H1 (cell line): ENCODE data around the gene CLEC14A. TPM values are rescaled to one million over a fixed set of nuclear protein-coding genes. Genes with fewer than 3 reads are reported as not detected.

ENCODE experiments used
- CTCF ChIA-PET: fragments of 300-600 bp; sonication (Branson Sonifier 250); formaldehyde crosslinking; loops from one replicate; lab custom pipeline; 2021; ENCODE audit not compliant: partially characterized antibody; lab: Charles Lee
- POLR2A ChIA-PET: fragments of 300-600 bp; sonication (Branson Sonifier 250); formaldehyde crosslinking; loops from one replicate; lab custom pipeline; 2021; ENCODE audit warnings: inconsistent platforms; ENCODE audit not compliant: partially characterized antibody; lab: Charles Lee
- DNase-seq, 2 experiments: peaks; one replicate each; pipeline versions ENCODE4 v3.0.0 to v3.0.0-alpha.2; 2010 to 2022; ENCODE audit warnings: low spot score in 2 of 2, low read depth in 1 of 2, mixed read lengths in 1 of 2
- FAIRE-seq: peaks from 2 replicates; lab custom pipeline; 2011; peaks lifted over from hg19 to GRCh38; lab: Jason Lieb, UNC
- H2AFZ ChIP-seq: 2 replicates; pipeline ENCODE4 v1.8.1; 2012; ENCODE audit warnings: low read length, inconsistent platforms
- H2AK5ac ChIP-seq: 2 replicates; pipeline ENCODE4 v1.6.1; 2013; ENCODE audit warnings: low read depth, low read length
- H2BK120ac ChIP-seq: replicated peaks from 2 replicates; pipeline ENCODE3; 2013; ENCODE audit warnings: low read depth, low read length, inconsistent platforms
- H2BK12ac ChIP-seq: 2 replicates; pipeline ENCODE4 v1.6.1; 2013; ENCODE audit warnings: low read depth, low read length
- H2BK15ac ChIP-seq: 2 replicates; pipeline ENCODE4 v1.6.1; 2013; ENCODE audit warnings: low read length
- H2BK20ac ChIP-seq: 2 replicates; pipeline ENCODE4 v1.6.1; 2013; ENCODE audit warnings: low read length
- H2BK5ac ChIP-seq: 2 replicates; pipeline ENCODE4 v1.6.1; 2013; ENCODE audit warnings: low read depth, low read length
- H3K14ac ChIP-seq: 2 replicates; pipeline ENCODE4 v1.6.1; 2013; ENCODE audit warnings: inconsistent platforms; ENCODE audit not compliant: insufficient read length
- H3K18ac ChIP-seq: 2 replicates; pipeline ENCODE4 v1.6.1; 2013; ENCODE audit warnings: low read length; ENCODE audit errors: extremely low read depth
- H3K23ac ChIP-seq: 2 replicates; pipeline ENCODE4 v1.6.1; 2013; ENCODE audit warnings: inconsistent platforms; ENCODE audit not compliant: insufficient read length
- H3K23me2 ChIP-seq: 2 replicates; pipeline ENCODE4 v1.6.1; 2013; ENCODE audit warnings: low read depth, low read length
- H3K27ac ChIP-seq: 2 replicates; pipeline ENCODE4 v1.6.1; 2011; ENCODE audit warnings: low read depth, low read length, inconsistent platforms
- H3K27me3 ChIP-seq, 4 experiments: replicated peaks in 1 of 4; 1 replicate in 1 of 4; 2 replicates in 3 of 4; pipeline versions ENCODE4 v1.6.1 to v1.8.1; 2011 to 2013; ENCODE audit warnings: low read length in 3 of 4, mild to moderate bottlenecking in 3 of 4, inconsistent platforms in 2 of 4, mixed read lengths in 2 of 4, moderate library complexity in 1 of 4; ENCODE audit not compliant: control insufficient read depth in 3 of 4, insufficient read depth in 3 of 4; ENCODE audit errors: extremely low read depth in 1 of 4
- H3K36me3 ChIP-seq, 4 experiments: 2 replicates each; pipeline versions ENCODE4 v1.6.1 to v1.8.1; 2011 to 2013; ENCODE audit warnings: mild to moderate bottlenecking in 4 of 4, low read length in 3 of 4, moderate library complexity in 2 of 4, control low read depth in 1 of 4, inconsistent platforms in 1 of 4; ENCODE audit not compliant: insufficient read depth in 4 of 4, control insufficient read depth in 2 of 4
- H3K4ac ChIP-seq: replicated peaks from 2 replicates; pipeline ENCODE3; 2013; ENCODE audit warnings: low read length, low read depth, mixed read lengths, inconsistent platforms; ENCODE audit not compliant: insufficient read length
- H3K4me1 ChIP-seq, 4 experiments: replicated peaks in 1 of 4; 1 replicate in 1 of 4; 2 replicates in 3 of 4; pipeline versions ENCODE4 v1.6.1 to v1.8.1; 2011 to 2013; ENCODE audit warnings: low read length in 3 of 4, inconsistent platforms in 2 of 4, mixed read lengths in 1 of 4; ENCODE audit not compliant: insufficient read depth in 4 of 4, control insufficient read depth in 3 of 4
- H3K4me2 ChIP-seq, 2 experiments: 2 replicates each; pipeline versions ENCODE4 v1.6.1 to v1.8.1; 2011 to 2013; ENCODE audit warnings: low read depth in 2 of 2, low read length in 2 of 2, control low read depth in 1 of 2, inconsistent platforms in 1 of 2, mild to moderate bottlenecking in 1 of 2; ENCODE audit not compliant: insufficient read depth in 1 of 2
- H3K4me3 ChIP-seq, 4 experiments: fragments of 200-600, 300-600 bp in 1 of 4; sonication (generic), shearing (Covaris generic), sonication (Bioruptor Twin) in 1 of 4; 2 replicates each; pipeline versions ENCODE4 v1.5.1 to v1.8.1; 2011 to 2016; ENCODE audit warnings: low read length in 4 of 4, low read depth in 3 of 4, control low read depth in 2 of 4, inconsistent platforms in 2 of 4, mild to moderate bottlenecking in 2 of 4, mixed read lengths in 1 of 4, moderate library complexity in 1 of 4; ENCODE audit not compliant: insufficient read depth in 2 of 4; ENCODE audit errors: extremely low read depth in 1 of 4
- H3K56ac ChIP-seq: replicated peaks from 2 replicates; pipeline ENCODE3; 2013; ENCODE audit warnings: low read depth, mild to moderate bottlenecking, mixed read lengths, low read length, inconsistent platforms; ENCODE audit not compliant: insufficient read length
- H3K79me1 ChIP-seq: 2 replicates; pipeline ENCODE4 v1.6.1; 2013; ENCODE audit warnings: low read depth, low read length, control low read depth
- H3K79me2 ChIP-seq, 2 experiments: 2 replicates each; pipeline versions ENCODE4 v1.6.1 to v1.8.1; 2012 to 2013; ENCODE audit warnings: low read length in 2 of 2, mild to moderate bottlenecking in 2 of 2, inconsistent platforms in 1 of 2; ENCODE audit not compliant: insufficient read depth in 2 of 2, control insufficient read depth in 1 of 2
- H3K9ac ChIP-seq, 4 experiments: replicated peaks in 1 of 4; 1 replicate in 1 of 4; 2 replicates in 3 of 4; pipeline versions ENCODE4 v1.6.1 to v1.8.1; 2011 to 2013; ENCODE audit warnings: low read depth in 3 of 4, low read length in 3 of 4, control low read depth in 2 of 4, mild to moderate bottlenecking in 2 of 4, moderate library complexity in 2 of 4, inconsistent platforms in 1 of 4; ENCODE audit errors: extremely low read depth in 1 of 4
- H3K9me3 ChIP-seq, 2 experiments: 2 replicates each; pipeline versions ENCODE4 v1.6.1 to v1.8.1; 2012 to 2013; ENCODE audit warnings: mild to moderate bottlenecking in 2 of 2, moderate library complexity in 2 of 2, control low read depth in 1 of 2, inconsistent platforms in 1 of 2, low read depth in 1 of 2, low read length in 1 of 2, mixed read lengths in 1 of 2; ENCODE audit not compliant: insufficient read depth in 2 of 2
- H4K20me1 ChIP-seq, 2 experiments: replicated peaks in 1 of 2; 2 replicates each; pipeline versions ENCODE3 to v1.8.1; 2011 to 2013; ENCODE audit warnings: inconsistent platforms in 2 of 2, low read length in 2 of 2, mild to moderate bottlenecking in 1 of 2; ENCODE audit not compliant: insufficient read depth in 2 of 2, control insufficient read depth in 1 of 2
- H4K5ac ChIP-seq: 2 replicates; pipeline ENCODE4 v1.6.1; 2013; ENCODE audit warnings: low read length, low read depth, mixed read lengths, inconsistent platforms; ENCODE audit not compliant: insufficient read length
- H4K8ac ChIP-seq: 2 replicates; pipeline ENCODE4 v1.8.0; 2013; ENCODE audit warnings: mild to moderate bottlenecking, moderate library complexity, low read length, inconsistent platforms; ENCODE audit not compliant: insufficient read depth; ENCODE audit errors: extremely low read depth
- H4K91ac ChIP-seq: replicated peaks from 2 replicates; pipeline ENCODE3; 2013; ENCODE audit warnings: low read length, mixed read lengths, inconsistent platforms; ENCODE audit not compliant: insufficient read length
- ATF2 ChIP-seq: IDR thresholded peaks from 2 replicates; pipeline ENCODE4 v1.6.1; 2012; ENCODE audit warnings: low read length, inconsistent platforms
- WGBS, 2 experiments: shearing (Covaris generic) in 1 of 2; methylation state at CpG; one replicate each; pipeline versions ENCODE4 v1.1.6 to v1.1.7; 2013 to 2015; ENCODE audit warnings: low lambda C conversion rate in 2 of 2, mixed read lengths in 2 of 2, inconsistent platforms in 1 of 2, low coverage in 1 of 2, missing lambda C conversion rate in 1 of 2; ENCODE audit not compliant: insufficient replicate concordance in 2 of 2, insufficient coverage in 1 of 2, insufficient read length in 1 of 2; ENCODE audit errors: extremely low coverage in 1 of 2, missing lambda C conversion rate in 1 of 2; 5-methylcytosine and 5-hydroxymethylcytosine counted together
- polyA plus RNA-seq, 7 experiments: library from polyadenylated mRNA; depleted of rRNA in 3 of 7; stranded (reverse) in 5 of 7; unstranded in 2 of 7; fragments of >200 nt in 5 of 7; fragments of 200-250 nt in 2 of 7; gene quantifications; 1 replicate in 5 of 7; 2 replicates in 1 of 7; 4 replicates in 1 of 7; pipeline versions ENCODE4 v1.2.1 to v1.2.3, GENCODE V29; 2011 to 2013; ENCODE audit warnings: missing spikeins in 2 of 7, mixed read lengths in 2 of 7
- total RNA-seq: library from RNA; stranded (reverse); fragmentation: NEBNext Ultra II Directional; extraction: Animal tissue kit (Norgen Biotek cat#: 25700); gene quantifications from 2 replicates; pipeline ENCODE4 v1.2.1, GENCODE V29; 2021

CLEC14A gene
- total and polyA plus RNA-seq, 2 of the 8 experiments (the other 6 are each of a cell fraction or from before 2014, with no cell fraction given), result 0.09 to 0.13 TPM

GRCh38 chr14:38233218-38233617, 22.7 kb downstream of the CLEC14A start:
- Histone ChIP-seq H2AK5ac (no peak overlapping the region), H3K9ac (no peak overlapping the region), H3K56ac (no peak overlapping the region), H2BK120ac (no peak overlapping the region), H3K79me2 (no peaks in the 10 kb centered on the region), H2BK20ac (no peak overlapping the region), H3K4ac (no peak overlapping the region), H3K4me2 (no peak overlapping the region), H4K5ac (no peak overlapping the region), H2BK12ac (no peak overlapping the region), H4K8ac (no peak overlapping the region), H3K4me1 (no peaks in the 10 kb centered on the region), H3K23ac (no peak overlapping the region), H3K27ac (no peak overlapping the region), H2AFZ (no peak overlapping the region), H3K79me1 (no peaks in the 10 kb centered on the region), H3K23me2 (no peaks in the 10 kb centered on the region), H3K18ac (no peak overlapping the region), H2BK15ac (no peak overlapping the region), H3K14ac (no peak overlapping the region), H4K91ac (no peak overlapping the region), H3K27me3 (peaks cover 0 to 2% (median under 1%) of the 10 kb centered on the region in 4 experiments; a peak in 2 of 7 replicates), H3K9me3 (no peaks in the 10 kb centered on the region; a peak in 1 of 4 replicates), H3K4me3 (no peak overlapping the region), H4K20me1 (no peaks in the 10 kb centered on the region), H3K36me3 (no peaks in the 10 kb centered on the region), H2BK5ac (no peak overlapping the region)
- DNase-seq, result no peak
- WGBS, 2 experiments, result 88% methylated on average over 5 of the region's 5 CpGs; no CpG with 5 or more reads in 1 of the 2 experiments
- ChIA-PET CTCF (interaction anchor here (1.0 to 2.4 kb wide), 3 partner anchors 11 to 16 kb away, joined by 3 to 8 read pairs (median 4); no protein-coding TSS in a partner anchor), POLR2A (interaction anchor here (0.6 to 1.4 kb wide), 2 partner anchors 8 to 28 kb away, joined by 3 to 4 read pairs; no protein-coding TSS in a partner anchor)
- no peak for FAIRE-seq
- no peak for TF ChIP-seq ATF2
